Psoas muscle (tissue), 8 donors: Measurements from ENCODE around the gene TTLL10. TPM values are rescaled to one million over a fixed set of nuclear protein-coding genes. Genes with fewer than 3 reads are reported as not detected.
A peak's percentile ranks its signal among the peaks of the same experiment; 100 is the strongest.

Source experiments
- ATAC-seq, 4 donors: fragments of 200-7000 bp; cut with Tn5 transposase; one replicate each; pipeline ENCODE4 v1.9.1; 2020; ENCODE audit warnings: moderate library complexity in 3 of 4, mild to moderate bottlenecking in 2 of 4
- DNase-seq, 2 donors: peaks; one replicate each; pipeline ENCODE4 v3.0.0-alpha.2; 2020
- H3K27ac ChIP-seq: fragments of 200-600 bp; one replicate; pipeline ENCODE4 v1.8.0; 2022
- H3K27me3 ChIP-seq, 3 donors: fragments of 200-600 bp in 1 of 3; one replicate each; pipeline versions ENCODE4 v1.6.1 to v1.8.0; 2013 to 2022; ENCODE audit warnings: low read length in 2 of 3, mild to moderate bottlenecking in 2 of 3, moderate library complexity in 1 of 3; ENCODE audit not compliant: insufficient read depth in 3 of 3
- H3K36me3 ChIP-seq, 2 donors: fragments of 200-600 bp in 1 of 2; one replicate each; pipeline versions ENCODE4 v1.6.1 to v1.8.0; 2013 to 2022; ENCODE audit warnings: low read depth in 1 of 2, mild to moderate bottlenecking in 1 of 2, moderate library complexity in 1 of 2; ENCODE audit not compliant: insufficient read depth in 1 of 2
- H3K4me1 ChIP-seq: fragments of 200-600 bp; one replicate; pipeline ENCODE4 v1.8.0; 2022
- H3K4me3 ChIP-seq: fragments of 200-600 bp; one replicate; pipeline ENCODE4 v1.8.0; 2022; ENCODE audit warnings: mild to moderate bottlenecking
- H3K9me3 ChIP-seq: fragments of 200-600 bp; one replicate; pipeline ENCODE4 v1.8.0; 2022
- CTCF ChIP-seq: fragments of 200-600 bp; IDR thresholded peaks from one replicate; pipeline ENCODE4 v1.8.0; 2022; ENCODE audit warnings: antibody characterized with exemption
- WGBS, 3 donors: extraction: QIAGEN DNeasy Blood & Tissue Kit; methylation state at CpG; one replicate each; pipeline versions ENCODE4 v1.1.6 to v1.1.7; 2013; 5-methylcytosine and 5-hydroxymethylcytosine counted together
- intact Hi-C, 2 donors: fragments of 100-400 bp; cut with DNase I; formaldehyde crosslinking; loops; one replicate each; pipeline versions ENCODE4 v1.11.0 to v1.14.2; 2022
- polyA plus RNA-seq, 3 donors: library from polyadenylated mRNA; stranded (reverse); fragments of 200-250 nt; gene quantifications; one replicate each; pipeline ENCODE4 v1.2.3, GENCODE V29; 2013
- total RNA-seq, 4 donors: library from RNA; stranded (reverse); fragmentation: NEBNext Ultra II Directional in 2 of 4; extraction: Animal tissue kit (Norgen Biotek cat#: 25700) in 2 of 4; gene quantifications; one replicate each; pipeline versions ENCODE4 v1.2.1 to v1.2.4, GENCODE V29; 2021 to 2023
- donor health status: healthy with polysubstance abuse.
- donor health status: DM: no; HTN: no; CAD: no; lungs with moderate emphysema.
- donor health status: Bipolar disorder and iron deficiency.
- donor health status: healthy.
- donor health status: DM: yes; HTN: yes; CAD: no.
- donor health status: DM: no; HTN: no; CAD: no.
- donor health status: DM: no; HTN: no; CAD: no.
- donor health status: DM: yes; HTN: yes; CAD: no.

The TTLL10 gene
- total and polyA plus RNA-seq, 7 donors, result 0.03 to 0.27 (median 0.10) TPM; not detected in 3

- 49 to 57% (median 52%) methylated on average over 18 of the region's 18 CpGs for WGBS, 3 donors
- intact Hi-C loops, result no loop called here
- H3K27me3 ChIP-seq, result no peaks in the 10 kb centered on the region
- ATAC-seq, result peak in 3 of 4 donors; percentile 33 to 48 (median 40)
- peaks cover 18% of the 10 kb centered on the region for H3K4me1 ChIP-seq
- H3K9me3 ChIP-seq, result no peaks in the 10 kb centered on the region
- H3K27ac ChIP-seq, result peak overlapping the region; percentile 30
- peaks cover 7 to 67% of the 10 kb centered on the region in 2 donors for H3K36me3 ChIP-seq
- TF ChIP-seq CTCF, result no peak
- H3K4me3 ChIP-seq, result no peak overlapping the region
- DNase-seq, result no peak
Measured at GRCh38 chr1:1225913-1226312, 52.2 kb downstream of the TTLL10 start.

- Histone ChIP-seq H3K27ac (no peak overlapping the region), H3K27me3 (no peaks in the 10 kb centered on the region), H3K4me1 (peaks cover 18% of the 10 kb centered on the region), H3K9me3 (no peaks in the 10 kb centered on the region), H3K4me3 (no peak overlapping the region), H3K36me3 (peaks cover 7 to 59% of the 10 kb centered on the region in 2 donors)
- TF ChIP-seq CTCF, result no peak
- DNase-seq (no peak), ATAC-seq (no peak)
- 90 to 91% (median 91%) methylated on average over 38 to 44 of the region's 44 CpGs for WGBS, 3 donors
- intact Hi-C loops, result no loop called here
Measured at GRCh38 chr1:1226566-1227362, 53.1 kb downstream of the TTLL10 start.

- no peak for TF ChIP-seq CTCF
- intact Hi-C loops, result no loop called here
- Histone ChIP-seq H3K4me1 (peaks cover 18% of the 10 kb centered on the region), H3K4me3 (no peak overlapping the region), H3K36me3 (peaks cover 7 to 53% of the 10 kb centered on the region in 2 donors), H3K27me3 (no peaks in the 10 kb centered on the region), H3K27ac (no peak overlapping the region), H3K9me3 (no peaks in the 10 kb centered on the region)
- ATAC-seq (no peak), DNase-seq (no peak)
- 93 to 98% (median 96%) methylated on average over 22 to 25 of the region's 25 CpGs for WGBS, 3 donors
Measured at GRCh38 chr1:1227386-1227785, 53.7 kb downstream of the TTLL10 start.

- H3K36me3 ChIP-seq, result peaks cover 7 to 45% of the 10 kb centered on the region in 2 donors
- H3K4me1 ChIP-seq, result peaks cover 24% of the 10 kb centered on the region
- no peak overlapping the region for H3K4me3 ChIP-seq
- TF ChIP-seq CTCF, result no peak
- no peak overlapping the region for H3K27ac ChIP-seq
- WGBS, 3 donors, result 92 to 95% (median 93%) methylated on average over 29 to 30 of the region's 30 CpGs
- ATAC-seq (no peak), DNase-seq (no peak)
- peaks cover 6% of the 10 kb centered on the region for H3K9me3 ChIP-seq
- intact Hi-C loops, result no loop called here
- no peaks in the 10 kb centered on the region for H3K27me3 ChIP-seq
Measured at GRCh38 chr1:1228187-1228586, 54.5 kb downstream of the TTLL10 start.
